HCT116 (cell line): ENCODE measurements around the gene VAMP2. TPM values are rescaled to one million over a fixed set of nuclear protein-coding genes. Genes with fewer than 3 reads are reported as not detected.

ENCODE experiments used
- ATAC-seq: fragments of 200-7000 bp; cut with Tn5 transposase; 2 replicates; pipeline ENCODE4 v1.9.1; 2020; ENCODE audit warnings: mild to moderate bottlenecking, moderate library complexity
- BruUV-seq: library from RNA; stranded (reverse); fragments of 400-500 nt; replicated peaks from 2 replicates; lab custom pipeline; 2021; lab: Mats Ljungman, UMichigan
- CTCF ChIA-PET: fragments of 300-600 bp; sonication (Branson Sonifier 250); formaldehyde crosslinking; loops from one replicate; lab custom pipeline; 2021; ENCODE audit warnings: antibody characterized with exemption; lab: Charles Lee
- POLR2A ChIA-PET: fragments of 300-600, 350-600 bp; sonication (Branson Sonifier 250); formaldehyde crosslinking; loops from one replicate; lab custom pipeline; 2021; ENCODE audit warnings: antibody characterized with exemption; lab: Charles Lee
- RAD21 ChIA-PET, 2 experiments: fragments of 300-600 bp; sonication (Branson Sonifier 250); formaldehyde crosslinking; loops; one replicate each; lab custom pipeline; 2023; ENCODE audit warnings: low total read pairs in 2 of 2; ENCODE audit not compliant: uncharacterized antibody in 2 of 2, unreplicated experiment in 2 of 2, low non-redundant PET in 1 of 2; lab: Charles Lee
- DNase-seq: peaks from one replicate; pipeline ENCODE4 v3.0.0-alpha.2; 2010; ENCODE audit warnings: low read depth, low spot score
- H2AFZ ChIP-seq: fragments of 200-600 bp; shearing (Covaris generic), sonication (generic); 2 replicates; pipeline ENCODE4 v1.6.1; 2017; ENCODE audit warnings: low read depth, mixed run types, mixed read lengths, antibody characterized with exemption, low read length; ENCODE audit not compliant: poor library complexity, severe bottlenecking
- H3K27ac ChIP-seq: 2 replicates; pipeline ENCODE4 v1.5.1; 2012; ENCODE audit warnings: low read depth, low read length
- H3K27me3 ChIP-seq: fragments of 200-600 bp; sonication (generic); 2 replicates; pipeline ENCODE4 v1.6.1; 2016; ENCODE audit warnings: mixed run types, low read length, mixed read lengths; ENCODE audit not compliant: insufficient read depth
- H3K36me3 ChIP-seq, 2 experiments: fragments of 200-500 bp in 1 of 2; fragments of 200-600 bp in 1 of 2; sonication (Bioruptor generic) in 1 of 2; sonication (generic) in 1 of 2; 2 replicates each; pipeline versions ENCODE4 v1.5.1 to v1.6.1; 2014 to 2016; ENCODE audit warnings: low read length in 2 of 2, inconsistent platforms in 1 of 2, mixed read lengths in 1 of 2, mixed run types in 1 of 2; ENCODE audit not compliant: insufficient read depth in 2 of 2, control insufficient read depth in 1 of 2
- H3K4me1 ChIP-seq, 2 experiments: fragments of 200-600 bp in 1 of 2; sonication (generic) in 1 of 2; 2 replicates each; pipeline versions ENCODE4 v1.5.1 to v1.6.1; 2012 to 2017; ENCODE audit warnings: low read length in 2 of 2, inconsistent platforms in 1 of 2, mild to moderate bottlenecking in 1 of 2, mixed read lengths in 1 of 2, mixed run types in 1 of 2, moderate library complexity in 1 of 2; ENCODE audit not compliant: insufficient read depth in 2 of 2, control insufficient read depth in 1 of 2
- H3K4me2 ChIP-seq: fragments of 200-600 bp; sonication (generic); 2 replicates; pipeline ENCODE4 v1.6.1; 2017; ENCODE audit warnings: mixed run types, low read length, mixed read lengths
- H3K4me3 ChIP-seq, 2 experiments: fragments of 200-600 bp in 1 of 2; sonication (generic) in 1 of 2; replicated peaks in 1 of 2; 2 replicates each; pipeline ENCODE4 v1.5.1; 2011 to 2016; ENCODE audit warnings: low read length in 2 of 2, control low read depth in 1 of 2, low read depth in 1 of 2, mild to moderate bottlenecking in 1 of 2, mixed read lengths in 1 of 2, mixed run types in 1 of 2
- H3K79me2 ChIP-seq: fragments of 200-600 bp; sonication (generic); 2 replicates; pipeline ENCODE4 v1.6.1; 2017; ENCODE audit warnings: mild to moderate bottlenecking, mixed run types, low read length, moderate library complexity, mixed read lengths; ENCODE audit not compliant: insufficient read depth
- H3K9ac ChIP-seq: fragments of 200-600 bp; sonication (generic); 2 replicates; pipeline ENCODE4 v1.6.1; 2016; ENCODE audit warnings: low read length, mixed read lengths
- H3K9me2 ChIP-seq: fragments of 200-600 bp; sonication (generic), shearing (Covaris generic); 2 replicates; pipeline ENCODE4 v1.6.1; 2017; ENCODE audit warnings: mixed run types, mild to moderate bottlenecking, moderate library complexity; ENCODE audit not compliant: insufficient read depth
- H3K9me3 ChIP-seq, 2 experiments: fragments of 200-500 bp in 1 of 2; fragments of 200-600 bp in 1 of 2; sonication (Bioruptor generic) in 1 of 2; sonication (generic) in 1 of 2; 2 replicates each; pipeline ENCODE4 v1.6.1; 2014 to 2017; ENCODE audit warnings: low read length in 2 of 2, mixed read lengths in 2 of 2, inconsistent platforms in 1 of 2, low read depth in 1 of 2, mild to moderate bottlenecking in 1 of 2, mixed run types in 1 of 2, moderate library complexity in 1 of 2; ENCODE audit not compliant: control insufficient read depth in 1 of 2, insufficient read depth in 1 of 2
- H4K20me1 ChIP-seq: fragments of 200-600 bp; sonication (generic), shearing (Covaris generic); 2 replicates; pipeline ENCODE4 v1.6.1; 2017; ENCODE audit warnings: mixed run types, mild to moderate bottlenecking, moderate library complexity; ENCODE audit not compliant: insufficient read depth
- ATF3 ChIP-seq: IDR thresholded peaks from 2 replicates; pipeline ENCODE4 v1.6.1; 2012
- CBX3 ChIP-seq: IDR thresholded peaks from 2 replicates; pipeline ENCODE4 v1.6.1; 2012; ENCODE audit warnings: low read depth
- JUND ChIP-seq: IDR thresholded peaks from 2 replicates; pipeline ENCODE4 v1.6.1; 2012
- MAX ChIP-seq: IDR thresholded peaks from 2 replicates; pipeline ENCODE4 v1.6.1; 2012
- TCF7L2 ChIP-seq: IDR thresholded peaks from 2 replicates; pipeline ENCODE4 v1.7.0; 2011; ENCODE audit warnings: borderline replicate concordance, inconsistent platforms; ENCODE audit not compliant: insufficient read depth, insufficient read length; ENCODE audit errors: extremely low read depth
- ZBTB33 ChIP-seq: IDR thresholded peaks from 2 replicates; pipeline ENCODE4 v1.6.1; 2011; ENCODE audit warnings: mild to moderate bottlenecking, low read length, moderate library complexity; ENCODE audit not compliant: insufficient replicate concordance; ENCODE audit errors: extremely low read depth
- ZFX ChIP-seq: fragments of 450-650 bp; IDR thresholded peaks from 2 replicates; pipeline ENCODE4 v1.6.1; 2017
- intact Hi-C: fragments of 100-400 bp; cut with micrococcal nuclease; formaldehyde crosslinking; loops from 2 replicates; pipeline ENCODE4 v1.10.0; 2022
- total RNA-seq: library from RNA; stranded (reverse); gene quantifications from one replicate; pipeline ENCODE4 v1.2.1, GENCODE V29; 2021; ENCODE audit not compliant: unreplicated experiment

VAMP2 gene
- total RNA-seq, 1 experiment from 2014 or later, result 35.9 TPM

GRCh38 chr17:8164815-8165131 lies 2.0 kb upstream of the VAMP2 start (continued):
- TF ChIP-seq ZBTB33 (no peak), ATF3 (no peak), MAX (no peak), TCF7L2 (no peak)

GRCh38 chr17:8163978-8164814 lies 1.4 kb upstream of the VAMP2 start:
- Histone ChIP-seq H3K4me1 (peaks cover 33 to 50% of the 10 kb centered on the region in 2 experiments), H3K36me3 (peaks cover 4 to 13% of the 10 kb centered on the region in 2 experiments; a peak in 3 of 4 replicates), H3K4me3 (peak overlapping the region in 1 of 2 experiments; percentile 15; a peak in 2 of 4 replicates), H4K20me1 (no peaks in the 10 kb centered on the region), H3K9me3 (no peaks in the 10 kb centered on the region), H3K9ac (peak overlapping the region; percentile 100), H3K4me2 (peak overlapping the region; percentile 99), H2AFZ (peak overlapping the region; percentile 67), H3K27ac (peak overlapping the region; percentile 52), H3K27me3 (no peaks in the 10 kb centered on the region), H3K9me2 (no peaks in the 10 kb centered on the region), H3K79me2 (peaks cover 33% of the 10 kb centered on the region)
- ChIA-PET CTCF (no interaction called here), RAD21 (no interaction called here), POLR2A (interaction anchor here (1.8 kb wide), 1 partner anchor 9 kb away, joined by 28 read pairs; no protein-coding TSS in a partner anchor)
- DNase-seq (no peak), ATAC-seq (peak; percentile 48)
- intact Hi-C loops, result no loop called here
- TF ChIP-seq JUND (no peak), ZFX (0 out of 2 replicates have a peak, but pooled peaks have one; percentile 5), TCF7L2 (peak; percentile 45), CBX3 (no peak)
- no TSS peak for BruUV-seq
